Erythroblast (primary cell): ENCODE measurements around the gene CACNG5.

ENCODE experiments used
- GATA1 ChIP-seq: IDR thresholded peaks from 2 replicates; pipeline ENCODE4 v1.6.1; 2011; ENCODE audit warnings: low read depth, mild to moderate bottlenecking, control low read depth, low read length, moderate library complexity
- POLR2A ChIP-seq: IDR thresholded peaks from 2 replicates; pipeline ENCODE4 v1.6.1; 2011; ENCODE audit warnings: mild to moderate bottlenecking, low read length

- no peak for TF ChIP-seq POLR2A
- TF ChIP-seq GATA1, result no peak
Observed at GRCh38 chr17:66813296-66813695, 21.6 kb upstream of the CACNG5 start.
